Neural cell (in vitro differentiated cells): ENCODE measurements around the gene KRTAP10-6.
"Not testable (repeated sequence)": the region's sequence is repeated elsewhere in the genome, so short reads cannot be mapped to it uniquely, and the experiment has no call there.

ENCODE experiments used
- CTCF ChIP-seq: fragments of 450-650 bp; IDR thresholded peaks from 2 replicates; pipeline ENCODE4 v1.5.1; 2014; ENCODE audit warnings: antibody characterized with exemption, mild to moderate bottlenecking, moderate library complexity; ENCODE audit not compliant: poor library complexity, severe bottlenecking
- POLR2AphosphoS5 ChIP-seq: IDR thresholded peaks from 2 replicates; pipeline ENCODE4 v1.6.1; 2012
- TAF1 ChIP-seq: IDR thresholded peaks from 2 replicates; pipeline ENCODE4 v1.6.1; 2012; ENCODE audit warnings: low read depth

GRCh38 chr21:44610157-44610843, 18.0 kb upstream of the KRTAP10-6 start:
- not testable (repeated sequence) for TF ChIP-seq POLR2AphosphoS5, TAF1, CTCF
